Psoas muscle (tissue), 8 donors: ENCODE measurements around the gene MAP1B. TPM values are rescaled to one million over a fixed set of nuclear protein-coding genes. Genes with fewer than 3 reads are reported as not detected.

ENCODE experiments used
- ATAC-seq, 4 donors: fragments of 200-7000 bp; cut with Tn5 transposase; one replicate each; pipeline ENCODE4 v1.9.1; 2020; ENCODE audit warnings: moderate library complexity in 3 of 4, mild to moderate bottlenecking in 2 of 4
- DNase-seq, 2 donors: peaks; one replicate each; pipeline ENCODE4 v3.0.0-alpha.2; 2020
- H3K27ac ChIP-seq: fragments of 200-600 bp; one replicate; pipeline ENCODE4 v1.8.0; 2022
- H3K27me3 ChIP-seq, 3 donors: fragments of 200-600 bp in 1 of 3; one replicate each; pipeline versions ENCODE4 v1.6.1 to v1.8.0; 2013 to 2022; ENCODE audit warnings: low read length in 2 of 3, mild to moderate bottlenecking in 2 of 3, moderate library complexity in 1 of 3; ENCODE audit not compliant: insufficient read depth in 3 of 3
- H3K36me3 ChIP-seq, 2 donors: fragments of 200-600 bp in 1 of 2; one replicate each; pipeline versions ENCODE4 v1.6.1 to v1.8.0; 2013 to 2022; ENCODE audit warnings: low read depth in 1 of 2, mild to moderate bottlenecking in 1 of 2, moderate library complexity in 1 of 2; ENCODE audit not compliant: insufficient read depth in 1 of 2
- H3K4me1 ChIP-seq: fragments of 200-600 bp; one replicate; pipeline ENCODE4 v1.8.0; 2022
- H3K4me3 ChIP-seq: fragments of 200-600 bp; one replicate; pipeline ENCODE4 v1.8.0; 2022; ENCODE audit warnings: mild to moderate bottlenecking
- H3K9me3 ChIP-seq: fragments of 200-600 bp; one replicate; pipeline ENCODE4 v1.8.0; 2022
- WGBS, 3 donors: extraction: QIAGEN DNeasy Blood & Tissue Kit; methylation state at CpG; one replicate each; pipeline versions ENCODE4 v1.1.6 to v1.1.7; 2013; 5-methylcytosine and 5-hydroxymethylcytosine counted together
- intact Hi-C, 2 donors: fragments of 100-400 bp; cut with DNase I; formaldehyde crosslinking; loops; one replicate each; pipeline versions ENCODE4 v1.11.0 to v1.14.2; 2022
- long read RNA-seq, 2 donors: library from polyadenylated mRNA; unstranded; transcript quantifications; one replicate each; pipeline ENCODE4 v2.0.0, GENCODE V29; 2021
- polyA plus RNA-seq, 3 donors: library from polyadenylated mRNA; stranded (reverse); fragments of 200-250 nt; gene quantifications; one replicate each; pipeline ENCODE4 v1.2.3, GENCODE V29; 2013
- total RNA-seq, 4 donors: library from RNA; stranded (reverse); fragmentation: NEBNext Ultra II Directional in 2 of 4; extraction: Animal tissue kit (Norgen Biotek cat#: 25700) in 2 of 4; gene quantifications; one replicate each; pipeline versions ENCODE4 v1.2.1 to v1.2.4, GENCODE V29; 2021 to 2023
- TF ChIP-seq, protein P1 (sequence below): fragments of 200-600 bp; IDR thresholded peaks from one replicate; pipeline ENCODE4 v1.8.0; 2022; ENCODE audit warnings: antibody characterized with exemption
- donor health status: healthy with polysubstance abuse.
- donor health status: DM: no; HTN: no; CAD: no; lungs with moderate emphysema.
- donor health status: Bipolar disorder and iron deficiency.
- donor health status: healthy.
- donor health status: DM: yes; HTN: yes; CAD: no.
- donor health status: DM: no; HTN: no; CAD: no.
- donor health status: DM: no; HTN: no; CAD: no.
- donor health status: DM: yes; HTN: yes; CAD: no.

Gene MAP1B
- total RNA-seq, result 10 to 100 TPM in 3 of 4 donors, 1 to 10 TPM in 1; 8.5 to 20.2 (median 13.6) TPM
- 1 to 10 TPM; 1.1 to 2.1 (median 1.2) TPM for polyA plus RNA-seq
- long read RNA-seq, donor 1, partial matches to known transcripts, result 8 of 9 reads
- long read RNA-seq, donor 1, other reads (novel, unspliced or antisense), result 1 of 9 reads
- long read RNA-seq, donor 2, partial matches to known transcripts, result 14 of 14 reads
- long read RNA-seq, donor 2, other reads (novel, unspliced or antisense), result 0 of 14 reads

DNA sequence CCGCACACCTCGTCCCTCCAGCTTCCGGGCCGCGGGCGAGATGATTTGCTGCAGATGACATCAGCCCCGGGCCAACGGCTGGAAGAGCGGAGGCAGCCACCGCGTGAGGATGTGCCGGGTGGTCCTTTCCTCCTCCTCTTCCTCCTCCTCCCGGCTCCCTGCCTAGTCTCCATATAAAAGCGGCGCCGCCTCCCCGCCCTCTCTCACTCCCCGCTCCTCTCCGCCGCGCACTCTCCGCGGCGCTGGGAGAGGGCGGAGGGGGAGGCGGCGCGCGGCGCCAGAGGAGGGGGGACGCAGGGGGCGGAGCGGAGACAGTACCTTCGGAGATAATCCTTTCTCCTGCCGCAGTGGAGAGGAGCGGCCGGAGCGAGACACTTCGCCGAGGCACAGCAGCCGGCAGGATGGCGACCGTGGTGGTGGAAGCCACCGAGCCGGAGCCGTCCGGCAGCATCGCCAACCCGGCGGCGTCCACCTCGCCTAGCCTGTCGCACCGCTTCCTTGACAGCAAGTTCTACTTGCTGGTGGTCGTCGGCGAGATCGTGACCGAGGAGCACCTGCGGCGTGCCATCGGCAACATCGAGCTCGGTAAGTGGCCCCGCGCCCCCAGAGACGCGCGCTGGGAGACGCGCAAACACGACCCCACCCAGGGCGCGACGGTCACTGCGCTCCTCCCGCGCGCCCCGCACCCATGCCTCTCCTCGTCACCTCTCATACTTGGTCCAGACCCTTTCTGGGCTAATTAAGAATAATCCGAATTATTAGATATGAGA is at the start of gene MAP1B:
MAP1B (plus strand) TSS at position 345 of the 770 bp plus-strand sequence; CDS start at position 402, 57 bp downstream.
- ATAC-seq (peak; percentile 34 to 68 (median 50)), DNase-seq (peak; percentile 56 to 77)
- TF ChIP-seq, protein P1, sequence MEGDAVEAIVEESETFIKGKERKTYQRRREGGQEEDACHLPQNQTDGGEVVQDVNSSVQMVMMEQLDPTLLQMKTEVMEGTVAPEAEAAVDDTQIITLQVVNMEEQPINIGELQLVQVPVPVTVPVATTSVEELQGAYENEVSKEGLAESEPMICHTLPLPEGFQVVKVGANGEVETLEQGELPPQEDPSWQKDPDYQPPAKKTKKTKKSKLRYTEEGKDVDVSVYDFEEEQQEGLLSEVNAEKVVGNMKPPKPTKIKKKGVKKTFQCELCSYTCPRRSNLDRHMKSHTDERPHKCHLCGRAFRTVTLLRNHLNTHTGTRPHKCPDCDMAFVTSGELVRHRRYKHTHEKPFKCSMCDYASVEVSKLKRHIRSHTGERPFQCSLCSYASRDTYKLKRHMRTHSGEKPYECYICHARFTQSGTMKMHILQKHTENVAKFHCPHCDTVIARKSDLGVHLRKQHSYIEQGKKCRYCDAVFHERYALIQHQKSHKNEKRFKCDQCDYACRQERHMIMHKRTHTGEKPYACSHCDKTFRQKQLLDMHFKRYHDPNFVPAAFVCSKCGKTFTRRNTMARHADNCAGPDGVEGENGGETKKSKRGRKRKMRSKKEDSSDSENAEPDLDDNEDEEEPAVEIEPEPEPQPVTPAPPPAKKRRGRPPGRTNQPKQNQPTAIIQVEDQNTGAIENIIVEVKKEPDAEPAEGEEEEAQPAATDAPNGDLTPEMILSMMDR, result no peak
- H3K27me3 ChIP-seq, result peaks cover 0 to 39% (median 18%) of the 10 kb centered on the region in 3 donors
- no peaks in the 10 kb centered on the region for H3K36me3 ChIP-seq
- 1% methylated on average over 59 to 82 of the region's 82 CpGs for WGBS, 3 donors
- H3K4me3 ChIP-seq, result peak within 1 kb of the TSS; percentile 72
- H3K9me3 ChIP-seq, result no peaks in the 10 kb centered on the region
- intact Hi-C loops, result no loop called here
- H3K27ac ChIP-seq, result peak within 1 kb of the TSS; percentile 66
- peaks cover 4% of the 10 kb centered on the region for H3K4me1 ChIP-seq

DNA sequence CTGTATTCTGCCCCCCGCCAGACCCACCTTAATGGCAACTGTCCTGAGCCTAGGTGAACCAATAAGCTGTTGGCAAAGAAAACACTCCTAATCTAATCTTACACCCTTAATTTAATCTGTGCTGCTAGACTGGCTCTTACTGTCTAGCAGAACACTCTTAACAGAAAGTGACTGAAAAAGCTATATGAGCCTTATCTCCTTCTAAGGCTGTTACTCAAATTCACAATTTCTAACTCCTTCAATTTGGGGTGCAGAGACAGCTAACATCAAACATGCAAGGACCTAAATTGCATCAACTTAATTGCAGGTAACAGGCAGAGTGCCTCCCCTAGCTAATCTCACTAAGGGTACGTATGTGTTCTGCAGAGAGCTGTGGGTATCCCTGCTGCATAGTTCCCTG is 49.5 kb upstream of the MAP1B start:
- TF ChIP-seq, protein P1, result no peak
- Histone ChIP-seq H3K4me1 (no peaks in the 10 kb centered on the region), H3K36me3 (no peaks in the 10 kb centered on the region), H3K27me3 (peaks cover 0 to 3% (median 0%) of the 10 kb centered on the region in 3 donors), H3K27ac (no peak overlapping the region), H3K4me3 (no peak overlapping the region), H3K9me3 (no peaks in the 10 kb centered on the region)
- intact Hi-C loops, result loop anchor here in 1 of 2 donors (10.0 kb wide), 1 partner anchor 63 kb away; no protein-coding TSS in a partner anchor
- DNase-seq (no peak), ATAC-seq (no peak)
- WGBS, 3 donors, result 69 to 82% (median 75%) methylated on average over 2 of the region's 2 CpGs

DNA sequence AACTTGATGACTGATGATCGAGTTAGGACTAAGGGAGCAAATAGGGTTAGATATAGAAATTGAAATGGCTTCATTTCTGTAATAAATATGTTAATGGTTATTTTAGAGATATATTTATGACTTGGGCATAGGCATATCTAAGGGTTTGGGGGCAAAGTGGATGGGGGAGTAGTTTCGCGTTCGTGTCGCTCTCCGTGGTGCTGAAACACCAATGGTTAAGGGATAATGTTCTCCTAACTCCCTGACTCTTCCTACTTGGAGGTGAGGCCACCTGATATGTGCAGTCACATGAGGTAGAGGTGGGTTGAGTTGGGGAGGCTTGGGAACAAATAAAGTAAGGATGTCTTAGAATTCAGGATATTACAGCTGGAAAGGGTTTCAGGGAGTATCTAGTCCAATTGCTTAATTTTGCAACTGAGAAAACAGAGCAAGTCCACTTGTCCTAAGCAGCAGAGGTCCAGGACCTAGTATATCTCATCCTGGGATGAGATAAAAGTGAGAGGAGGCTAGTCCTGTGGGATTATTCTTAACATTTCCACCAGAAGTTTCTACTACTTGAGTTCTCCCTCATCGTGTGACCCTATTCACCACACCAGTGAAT is 44.0 kb upstream of the MAP1B start:
- H3K27me3 ChIP-seq, result no peaks in the 10 kb centered on the region
- intact Hi-C loops, result no loop called here
- 27 to 29% (median 28%) methylated on average over 7 of the region's 7 CpGs for WGBS, 3 donors
- no peaks in the 10 kb centered on the region for H3K4me1 ChIP-seq
- no peak for DNase-seq
- ATAC-seq, result no peak
- no peak overlapping the region for H3K27ac ChIP-seq
- H3K4me3 ChIP-seq, result no peak overlapping the region
- TF ChIP-seq, protein P1, result no peak
- H3K9me3 ChIP-seq, result no peaks in the 10 kb centered on the region
- no peaks in the 10 kb centered on the region for H3K36me3 ChIP-seq

DNA sequence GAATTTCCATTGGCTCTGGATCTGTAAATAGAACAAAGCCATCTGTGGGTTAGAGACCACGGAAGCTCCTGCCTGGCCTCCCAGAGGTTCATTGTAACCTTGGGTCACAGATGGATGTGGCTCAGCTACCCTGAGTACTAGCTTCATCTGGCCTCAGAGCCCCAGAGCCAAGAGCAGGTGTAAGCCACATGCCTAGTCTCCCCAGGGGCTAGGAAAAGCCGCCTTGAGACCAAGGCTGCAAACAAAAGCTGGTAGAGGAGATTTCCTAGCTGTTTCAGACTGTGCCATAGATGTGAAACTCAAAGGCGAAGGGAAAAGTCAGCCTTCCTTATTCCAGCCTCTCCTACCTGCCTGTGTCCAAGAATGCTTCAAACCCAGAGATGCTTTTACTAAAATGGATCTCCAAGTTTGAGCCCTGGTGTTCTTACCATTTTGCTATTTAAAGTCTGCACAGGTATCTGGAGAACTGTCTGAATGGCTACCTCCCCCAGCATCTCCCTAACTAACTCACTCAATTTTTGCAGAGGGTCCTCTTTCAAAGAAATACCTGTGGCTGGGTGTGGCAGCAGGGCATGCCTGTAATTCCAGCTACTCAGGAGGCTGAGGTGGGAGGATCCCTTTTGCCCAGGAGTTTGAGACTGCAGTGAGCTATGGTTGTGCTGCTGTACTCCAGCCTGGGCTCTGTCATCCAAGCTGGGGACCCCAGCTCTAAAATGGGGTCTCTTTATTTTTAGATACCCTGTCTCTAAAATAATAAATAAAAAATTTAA is 42.3 kb upstream of the MAP1B start:
- intact Hi-C loops, result no loop called here
- TF ChIP-seq, protein P1, result no peak

More for the DNA sequence above, 42.3 kb upstream of the MAP1B start:
- Histone ChIP-seq H3K4me1 (no peaks in the 10 kb centered on the region), H3K9me3 (no peaks in the 10 kb centered on the region), H3K36me3 (no peaks in the 10 kb centered on the region), H3K27ac (no peak overlapping the region), H3K27me3 (no peaks in the 10 kb centered on the region), H3K4me3 (no peak overlapping the region)
- ATAC-seq (no peak), DNase-seq (no peak)
- 47 to 50% (median 47%) methylated on average over 3 of the region's 3 CpGs for WGBS, 3 donors
